ENCODE results near the gene LRRFIP1.

The LRRFIP1 gene

DNA sequence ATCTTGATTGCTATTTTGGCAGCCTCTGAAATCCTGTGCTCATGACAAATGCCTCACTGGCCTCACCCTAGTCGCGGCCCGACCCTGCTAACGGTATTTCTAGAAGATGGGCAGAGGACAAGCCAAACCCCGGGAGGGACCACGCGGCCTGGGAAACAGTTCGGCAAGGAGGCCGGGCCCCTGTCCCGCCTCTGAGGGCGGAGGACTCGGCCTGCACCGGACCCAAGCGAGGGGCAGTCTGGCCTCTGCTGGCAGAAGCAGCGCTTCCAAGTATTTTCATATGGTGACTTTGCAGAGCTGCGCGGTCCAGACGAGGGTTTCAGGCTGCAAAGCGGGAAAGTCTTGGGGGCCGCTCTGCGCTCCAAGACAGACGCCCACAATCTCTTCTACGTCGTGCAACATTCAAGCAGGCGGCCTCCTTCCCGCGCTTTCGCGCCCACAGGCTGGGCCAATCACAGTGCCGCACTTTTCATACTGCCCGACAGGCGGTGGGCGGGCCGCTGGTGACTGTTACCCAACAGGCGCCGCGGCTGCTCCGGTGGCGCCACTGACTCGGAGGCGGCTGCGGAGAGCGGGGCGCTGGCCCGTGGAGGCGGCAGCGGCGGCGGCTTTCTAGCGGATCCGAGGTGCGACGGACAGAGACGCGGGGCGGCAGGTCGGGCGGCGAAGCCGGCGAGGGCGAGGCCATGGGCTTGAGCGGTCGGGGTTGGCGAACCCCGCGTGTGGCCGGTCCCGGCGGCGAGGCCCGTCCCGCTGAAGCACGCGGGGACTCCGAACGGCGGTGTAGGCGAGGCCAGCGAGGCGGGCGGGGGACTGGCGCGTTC is 171.1 kb downstream of the LRRFIP1 start, which contains the start of gene RBM44:
TSS of gene RBM44 (plus strand) at position 544 of the 824 bp plus-strand sequence. CDS start 14,831 bp downstream, outside the sequence.
- no peak for DNase-seq

DNA sequence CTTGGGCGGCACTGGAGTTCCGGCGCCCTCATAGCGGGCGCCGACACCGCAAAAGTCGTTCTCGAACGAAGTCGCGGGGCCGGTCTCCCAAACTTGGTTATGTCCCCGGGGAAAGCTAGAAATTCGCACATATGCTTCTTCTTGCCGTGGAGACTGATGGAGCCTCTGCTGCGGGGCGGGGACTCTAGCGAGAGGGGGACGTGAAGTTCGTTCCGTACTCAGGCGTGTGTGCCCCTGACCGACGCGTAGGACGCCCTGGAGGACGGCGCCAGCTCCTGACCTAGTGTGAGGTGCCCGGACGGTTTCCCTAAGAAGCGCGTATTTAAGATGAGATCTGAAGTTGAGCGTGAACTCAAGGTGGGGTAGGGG is 171.7 kb downstream of the LRRFIP1 start:
- no peak for DNase-seq

GRCh38 chr2:237801466-237801865 is 174.1 kb downstream of the LRRFIP1 start:
- no peak for DNase-seq

GRCh38 chr2:237806334-237806733 is 178.9 kb downstream of the LRRFIP1 start:
- DNase-seq: no peak

GRCh38 chr2:237815637-237816036 is 188.2 kb downstream of the LRRFIP1 start:
- DNase-seq: no peak

DNA sequence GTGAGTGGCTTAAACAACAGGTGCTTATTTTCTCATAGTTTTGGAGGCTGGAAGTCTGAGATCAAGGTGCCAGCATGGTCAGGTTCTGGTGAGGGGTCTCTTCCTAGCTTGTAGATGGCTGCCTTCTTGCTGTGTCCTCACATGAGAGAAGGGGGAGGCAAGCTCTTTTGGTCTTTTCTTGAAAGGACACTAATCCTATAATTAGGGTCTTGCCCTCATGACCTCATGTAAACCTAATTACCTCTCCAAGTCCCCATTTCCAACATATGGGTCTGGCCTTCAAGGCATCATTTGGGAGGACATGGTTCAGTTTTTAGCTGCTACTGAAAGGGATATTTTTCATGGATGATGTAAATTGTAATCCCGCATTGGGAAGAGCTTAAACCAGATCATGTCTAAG is 189.1 kb downstream of the LRRFIP1 start:
- no peak for DNase-seq

- DNase-seq: no peak
These were observed 190.7 kb downstream of the LRRFIP1 start for GRCh38 chr2:237818066-237818473.

DNA sequence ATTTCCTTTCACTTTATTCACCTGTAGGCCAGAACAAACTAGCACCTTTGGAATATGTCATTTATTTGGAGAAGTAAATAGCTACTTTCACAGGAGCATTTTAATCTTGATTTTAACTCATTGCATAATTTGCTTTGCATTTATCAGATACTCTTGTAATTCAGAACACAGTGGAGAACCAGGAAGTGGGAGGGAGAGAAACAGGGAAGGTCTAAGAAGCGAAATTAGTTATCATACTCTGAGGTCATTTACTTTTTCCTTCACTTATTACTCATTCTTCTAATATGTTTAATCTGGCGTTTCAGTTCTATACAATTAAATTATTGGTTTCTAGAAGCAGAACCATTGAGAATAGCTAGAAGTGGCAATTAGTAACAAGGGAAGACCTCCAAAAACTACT is 191.8 kb downstream of the LRRFIP1 start:
- no peak for DNase-seq

- DNase-seq: no peak
These were observed 193.0 kb downstream of the LRRFIP1 start for GRCh38 chr2:237820421-237820820.

- DNase-seq: no peak
These were observed 196.2 kb downstream of the LRRFIP1 start for GRCh38 chr2:237823544-237823943.

DNA sequence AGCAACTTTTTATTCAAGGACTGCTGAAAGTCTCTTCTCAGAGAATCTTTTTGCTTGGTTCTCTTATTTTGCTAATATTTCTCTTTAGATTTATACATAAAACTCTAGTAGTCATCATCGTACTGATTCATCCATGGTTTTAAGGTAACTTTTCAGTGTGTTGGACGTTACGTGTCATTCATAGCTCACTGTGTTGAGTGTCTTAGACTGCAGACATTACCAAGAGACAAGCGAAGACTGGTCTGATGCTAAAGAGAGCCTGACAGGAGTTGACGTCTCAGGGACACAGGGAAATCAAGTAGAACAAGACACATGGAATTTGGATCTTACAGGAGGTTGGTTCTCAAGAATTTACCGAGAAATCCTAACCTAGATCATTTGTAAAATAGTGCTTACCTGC is 196.7 kb downstream of the LRRFIP1 start:
- DNase-seq: no peak

DNA sequence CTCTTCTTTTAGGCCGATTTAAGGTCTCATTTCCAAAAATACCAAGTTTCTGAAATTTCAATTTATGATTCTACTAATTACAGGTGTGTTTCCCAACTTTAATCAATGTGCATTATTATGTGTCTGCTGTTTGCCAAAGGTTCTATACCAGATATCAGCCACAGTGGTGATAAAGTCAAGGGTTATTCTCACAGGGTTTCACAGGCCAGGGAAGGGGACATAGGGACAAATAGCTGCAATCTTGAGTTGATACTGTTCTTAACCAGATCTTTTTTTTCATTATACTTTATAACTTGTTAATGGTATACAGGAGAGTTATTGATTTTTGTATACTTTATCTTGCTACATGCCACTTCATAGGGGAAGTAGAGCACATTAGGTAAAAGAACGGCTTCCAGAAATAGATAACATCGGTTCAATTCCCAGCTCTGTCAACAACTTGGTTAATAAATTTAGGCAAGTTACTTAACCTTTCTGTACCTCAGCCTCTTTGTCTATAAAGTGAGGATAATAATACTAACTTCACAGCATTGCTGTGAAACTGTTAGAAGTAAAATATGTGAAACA is 200.1 kb downstream of the LRRFIP1 start:
- no peak for DNase-seq

All from effector CD4-positive, alpha-beta T cell (primary cell).